IMR-90 (cell line): ENCODE results near the gene VMAC. TPM values are rescaled to one million over a fixed set of nuclear protein-coding genes. Genes with fewer than 3 reads are reported as not detected.
A peak's percentile ranks its signal among the peaks of the same experiment; 100 is the strongest.

ENCODE experiments used
- ATAC-seq: fragments of 200-7000 bp; cut with Tn5 transposase; 2 replicates; pipeline ENCODE4 v1.9.1; 2020; ENCODE audit warnings: low read depth, mild to moderate bottlenecking, moderate library complexity
- BruUV-seq: library from RNA; stranded (reverse); fragments of 400-500 nt; replicated peaks from 2 replicates; lab custom pipeline; 2021; lab: Mats Ljungman, UMichigan
- CTCF ChIA-PET: fragments of 300-600 bp; formaldehyde crosslinking; extraction: SDS; loops from one replicate; lab custom pipeline; 2021; ENCODE audit warnings: antibody characterized with exemption; lab: Yijun Ruan, JAX
- POLR2A ChIA-PET: fragments of 300-600 bp; sonication (Branson Sonifier 250); formaldehyde crosslinking; loops from one replicate; lab custom pipeline; 2022; ENCODE audit warnings: antibody characterized with exemption; ENCODE audit not compliant: unreplicated experiment; lab: Charles Lee
- DNase-seq: peaks from one replicate; pipeline ENCODE4 v3.0.0; 2013
- H2AFZ ChIP-seq: replicated peaks from 2 replicates; pipeline ENCODE3; 2013; ENCODE audit warnings: low read length, mild to moderate bottlenecking; ENCODE audit not compliant: poor library complexity
- H2AK5ac ChIP-seq: 2 replicates; pipeline ENCODE4 v1.6.1; 2013; ENCODE audit warnings: low read depth, low read length, inconsistent platforms
- H2AK9ac ChIP-seq: replicated peaks from 2 replicates; pipeline ENCODE3; 2013; ENCODE audit warnings: mild to moderate bottlenecking, low read depth, low read length, moderate library complexity; ENCODE audit not compliant: poor library complexity
- H2BK120ac ChIP-seq: 2 replicates; pipeline ENCODE4 v1.6.1; 2013; ENCODE audit warnings: low read depth, low read length, inconsistent platforms
- H2BK15ac ChIP-seq: 3 replicates; pipeline ENCODE4 v1.6.1; 2013; ENCODE audit warnings: low read depth, low read length, inconsistent platforms
- H2BK20ac ChIP-seq: 2 replicates; pipeline ENCODE4 v1.6.1; 2013; ENCODE audit warnings: low read depth, mild to moderate bottlenecking, inconsistent platforms, low read length, moderate library complexity
- H2BK5ac ChIP-seq: 2 replicates; pipeline ENCODE4 v1.6.1; 2013; ENCODE audit warnings: mild to moderate bottlenecking, low read depth, low read length, inconsistent platforms; ENCODE audit not compliant: poor library complexity, severe bottlenecking
- H3K14ac ChIP-seq: replicated peaks from 2 replicates; pipeline ENCODE4 v1.6.1; 2013; ENCODE audit warnings: low read depth, low read length, inconsistent platforms
- H3K18ac ChIP-seq: 2 replicates; pipeline ENCODE4 v1.6.1; 2013; ENCODE audit warnings: low read depth, low read length, control low read depth
- H3K23ac ChIP-seq: 2 replicates; pipeline ENCODE4 v1.6.1; 2013; ENCODE audit warnings: low read depth, low read length, inconsistent platforms
- H3K27ac ChIP-seq: 2 replicates; pipeline ENCODE4 v1.5.1; 2013; ENCODE audit warnings: mild to moderate bottlenecking, control low read depth, low read length; ENCODE audit not compliant: insufficient read depth
- H3K27me3 ChIP-seq: 2 replicates; pipeline ENCODE4 v1.6.1; 2013; ENCODE audit warnings: low read length; ENCODE audit not compliant: control insufficient read depth, insufficient read depth
- H3K36me3 ChIP-seq: 2 replicates; pipeline ENCODE4 v1.6.1; 2013; ENCODE audit warnings: low read length, mixed read lengths; ENCODE audit not compliant: control insufficient read depth, insufficient read depth
- H3K4ac ChIP-seq: 2 replicates; pipeline ENCODE4 v1.6.1; 2013; ENCODE audit warnings: low read depth, low read length, inconsistent platforms
- H3K4me1 ChIP-seq: 2 replicates; pipeline ENCODE4 v1.6.1; 2013; ENCODE audit warnings: low read length, mixed read lengths; ENCODE audit not compliant: control insufficient read depth, insufficient read depth
- H3K4me2 ChIP-seq: 2 replicates; pipeline ENCODE4 v1.6.1; 2013; ENCODE audit warnings: low read depth, mild to moderate bottlenecking, control low read depth, low read length, moderate library complexity
- H3K4me3 ChIP-seq: 2 replicates; pipeline ENCODE4 v1.5.1; 2013; ENCODE audit warnings: low read depth, mild to moderate bottlenecking, control low read depth, low read length, moderate library complexity; ENCODE audit not compliant: insufficient read depth
- H3K56ac ChIP-seq: 2 replicates; pipeline ENCODE4 v1.6.1; 2013; ENCODE audit warnings: low read length, inconsistent platforms; ENCODE audit not compliant: insufficient read depth; ENCODE audit errors: extremely low read depth
- H3K79me1 ChIP-seq, 2 experiments: 2 replicates each; pipeline ENCODE4 v1.6.1; 2013; ENCODE audit warnings: low read length in 2 of 2, inconsistent platforms in 1 of 2, low read depth in 1 of 2
- H3K9ac ChIP-seq: 2 replicates; pipeline ENCODE4 v1.6.1; 2013; ENCODE audit warnings: low read depth, low read length, control low read depth
- H3K9me1 ChIP-seq: 2 replicates; pipeline ENCODE4 v1.6.1; 2013; ENCODE audit warnings: low read length, inconsistent platforms; ENCODE audit not compliant: insufficient read depth
- H3K9me3 ChIP-seq: 2 replicates; pipeline ENCODE4 v1.6.1; 2013; ENCODE audit warnings: low read length; ENCODE audit not compliant: control insufficient read depth, insufficient read depth
- H4K20me1 ChIP-seq: 2 replicates; pipeline ENCODE4 v1.6.1; 2013; ENCODE audit warnings: low read length, inconsistent platforms; ENCODE audit not compliant: insufficient read depth
- H4K5ac ChIP-seq: 2 replicates; pipeline ENCODE4 v1.6.1; 2013; ENCODE audit warnings: mild to moderate bottlenecking, low read depth, low read length, control low read depth
- H4K8ac ChIP-seq, 2 experiments: 2 replicates each; pipeline ENCODE4 v1.6.1; 2013; ENCODE audit warnings: low read depth in 2 of 2, low read length in 2 of 2, control low read depth in 1 of 2, inconsistent platforms in 1 of 2
- H4K91ac ChIP-seq: 2 replicates; pipeline ENCODE4 v1.6.1; 2013; ENCODE audit warnings: low read depth, low read length, inconsistent platforms; ENCODE audit not compliant: insufficient read depth
- BHLHE40 ChIP-seq: fragments of 150-350 bp; IDR thresholded peaks from 2 replicates; pipeline ENCODE4 v1.6.1; 2016; ENCODE audit warnings: mild to moderate bottlenecking, low read depth, low read length
- CEBPB ChIP-seq: IDR thresholded peaks from 2 replicates; pipeline ENCODE4 v1.6.1; 2012; ENCODE audit warnings: low read depth, low read length, improper control_type of control experiment
- FOS ChIP-seq: fragments of 150-350 bp; IDR thresholded peaks from 2 replicates; pipeline ENCODE4 v1.6.1; 2016; ENCODE audit warnings: low read depth, low read length
- MAFK ChIP-seq: IDR thresholded peaks from 2 replicates; pipeline ENCODE4 v1.6.1; 2012; ENCODE audit warnings: low read depth, low read length, improper control_type of control experiment
- MAZ ChIP-seq: IDR thresholded peaks from 2 replicates; pipeline ENCODE4 v1.6.1; 2012; ENCODE audit warnings: low read depth, mild to moderate bottlenecking, low read length, improper control_type of control experiment, moderate library complexity, borderline replicate concordance
- MXI1 ChIP-seq: IDR thresholded peaks from 2 replicates; pipeline ENCODE4 v1.6.1; 2012; ENCODE audit warnings: low read depth, mild to moderate bottlenecking, low read length, moderate library complexity, borderline replicate concordance
- POLR2A ChIP-seq: IDR thresholded peaks from 2 replicates; pipeline ENCODE4 v1.6.1; 2012; ENCODE audit warnings: mild to moderate bottlenecking, low read depth, low read length
- RCOR1 ChIP-seq: IDR thresholded peaks from 2 replicates; pipeline ENCODE4 v1.6.1; 2012; ENCODE audit warnings: mild to moderate bottlenecking, low read length, improper control_type of control experiment; ENCODE audit not compliant: insufficient replicate concordance
- SMC3 ChIP-seq: fragments of 150-350 bp; IDR thresholded peaks from 2 replicates; pipeline ENCODE4 v1.6.1; 2016; ENCODE audit warnings: low read depth, mild to moderate bottlenecking, antibody characterized with exemption, low read length, moderate library complexity
- WGBS, 2 experiments: methylation state at CpG; one replicate each; pipeline versions ENCODE4 v1.1.5 to v1.1.7; 2013; ENCODE audit warnings: missing lambda C conversion rate in 2 of 2; ENCODE audit not compliant: insufficient read length in 1 of 2; ENCODE audit errors: extremely low coverage in 2 of 2; 5-methylcytosine and 5-hydroxymethylcytosine counted together
- dilution Hi-C: fragments of 300-500 bp; cut with HindIII; formaldehyde crosslinking; loops from one replicate; pipeline ENCODE4 v1.14.3; 2018; ENCODE audit warnings: low sequenced_read_pairs; ENCODE audit not compliant: unreplicated experiment
- in situ Hi-C: fragments of 300-500 bp; cut with MboI; formaldehyde crosslinking; loops from 3 replicates; pipeline ENCODE4 v1.14.3; 2019; ENCODE audit warnings: low sequenced_read_pairs, inconsistent platforms, mixed read lengths
- intact Hi-C: fragments of 100-400 bp; cut with micrococcal nuclease; formaldehyde crosslinking; loops from 2 replicates; pipeline ENCODE4 v1.10.0; 2022
- polyA plus RNA-seq, 3 experiments: library from polyadenylated mRNA; depleted of rRNA; stranded (reverse); fragments of >200 nt; gene quantifications; 2 replicates each; pipeline ENCODE4 v1.2.3, GENCODE V29; 2012; ENCODE audit warnings: low replicate concordance in 1 of 3
- total RNA-seq: library from RNA; depleted of rRNA; stranded (reverse); fragments of >200 nt; gene quantifications from 2 replicates; pipeline ENCODE4 v1.2.3, GENCODE V29; 2012
- TF ChIP-seq, protein P1 (sequence below): conservative IDR thresholded peaks from 2 replicates; pipeline ENCODE4 v1.5.1; 2012; ENCODE audit warnings: mild to moderate bottlenecking, low read depth, low read length, improper control_type of control experiment
- TF ChIP-seq, protein P2 (sequence below): fragments of 150-350 bp; IDR thresholded peaks from 2 replicates; pipeline ENCODE4 v1.6.1; 2017; ENCODE audit warnings: mild to moderate bottlenecking, antibody characterized with exemption, low read length, low read depth
- TF ChIP-seq, protein P3 (sequence below): fragments of 150-350 bp; IDR thresholded peaks from 2 replicates; pipeline ENCODE4 v1.6.1; 2016; ENCODE audit warnings: low read depth, mild to moderate bottlenecking, low read length, moderate library complexity, borderline replicate concordance

VMAC gene
- total and polyA plus RNA-seq, 2 of the 4 experiments (the other 2 are of a cell fraction): 1.4 to 3.1 TPM

DNA sequence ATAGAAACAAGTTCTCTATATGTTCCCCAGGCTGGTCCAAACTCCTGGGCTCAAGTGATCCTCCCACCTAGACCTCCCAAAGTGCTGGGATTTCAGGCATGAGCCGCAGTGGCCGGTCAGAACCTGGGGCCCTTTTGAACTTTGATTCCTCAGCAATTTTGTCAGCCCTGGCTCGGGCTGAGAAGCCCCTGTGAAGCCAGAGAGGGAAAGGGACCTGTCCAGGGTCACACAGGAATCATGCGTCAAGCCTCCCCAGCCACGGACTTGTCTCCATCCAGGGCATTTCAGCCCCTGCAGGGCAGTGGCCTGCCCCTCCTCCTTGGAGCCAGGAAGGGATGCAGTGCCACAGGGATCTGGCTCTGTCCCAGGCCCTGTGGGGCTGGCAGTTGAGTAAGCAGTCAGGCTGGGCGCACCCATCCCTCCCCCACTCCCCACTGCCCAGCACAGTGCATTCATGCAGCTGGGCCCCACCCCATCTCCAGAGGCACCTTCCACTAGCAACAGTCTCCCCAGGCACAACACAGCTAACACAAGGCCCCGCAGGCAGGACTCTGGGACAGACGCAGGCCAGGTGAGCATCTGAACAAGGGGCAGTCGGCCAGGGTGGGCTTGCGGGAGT is 9.2 kb downstream of the VMAC start, which contains the start of gene CAPS:
CAPS (plus strand) TSS at position 516 of the 619 bp plus-strand sequence. CDS start 153 bp downstream, outside the sequence.
- dilution Hi-C loops: no loop called here
- H3K4me2 ChIP-seq: no peak within 1 kb of the TSS
- ATAC-seq (peak; percentile 74), DNase-seq (peak; percentile 23)
- BruUV-seq: no TSS peak
- peak within 1 kb of the TSS; percentile 67 for H2AK5ac ChIP-seq
- no peak within 1 kb of the TSS for H3K27ac ChIP-seq
- peak within 1 kb of the TSS; percentile 17 for H2BK5ac ChIP-seq
- H3K4ac ChIP-seq: no peak within 1 kb of the TSS
- no peak within 1 kb of the TSS for H3K18ac ChIP-seq
- no peaks in the 10 kb centered on the region for H3K9me3 ChIP-seq
- TF ChIP-seq SMC3 (no peak), CEBPB (no peak; the same call in 1 of the 2 replicates), RCOR1 (no peak), MXI1 (no peak), FOS (no peak), MAFK (no peak), BHLHE40 (no peak), MAZ (no peak), POLR2A (no peak)
- TF ChIP-seq, protein P1, sequence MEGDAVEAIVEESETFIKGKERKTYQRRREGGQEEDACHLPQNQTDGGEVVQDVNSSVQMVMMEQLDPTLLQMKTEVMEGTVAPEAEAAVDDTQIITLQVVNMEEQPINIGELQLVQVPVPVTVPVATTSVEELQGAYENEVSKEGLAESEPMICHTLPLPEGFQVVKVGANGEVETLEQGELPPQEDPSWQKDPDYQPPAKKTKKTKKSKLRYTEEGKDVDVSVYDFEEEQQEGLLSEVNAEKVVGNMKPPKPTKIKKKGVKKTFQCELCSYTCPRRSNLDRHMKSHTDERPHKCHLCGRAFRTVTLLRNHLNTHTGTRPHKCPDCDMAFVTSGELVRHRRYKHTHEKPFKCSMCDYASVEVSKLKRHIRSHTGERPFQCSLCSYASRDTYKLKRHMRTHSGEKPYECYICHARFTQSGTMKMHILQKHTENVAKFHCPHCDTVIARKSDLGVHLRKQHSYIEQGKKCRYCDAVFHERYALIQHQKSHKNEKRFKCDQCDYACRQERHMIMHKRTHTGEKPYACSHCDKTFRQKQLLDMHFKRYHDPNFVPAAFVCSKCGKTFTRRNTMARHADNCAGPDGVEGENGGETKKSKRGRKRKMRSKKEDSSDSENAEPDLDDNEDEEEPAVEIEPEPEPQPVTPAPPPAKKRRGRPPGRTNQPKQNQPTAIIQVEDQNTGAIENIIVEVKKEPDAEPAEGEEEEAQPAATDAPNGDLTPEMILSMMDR: no peak
- TF ChIP-seq, protein P2, sequence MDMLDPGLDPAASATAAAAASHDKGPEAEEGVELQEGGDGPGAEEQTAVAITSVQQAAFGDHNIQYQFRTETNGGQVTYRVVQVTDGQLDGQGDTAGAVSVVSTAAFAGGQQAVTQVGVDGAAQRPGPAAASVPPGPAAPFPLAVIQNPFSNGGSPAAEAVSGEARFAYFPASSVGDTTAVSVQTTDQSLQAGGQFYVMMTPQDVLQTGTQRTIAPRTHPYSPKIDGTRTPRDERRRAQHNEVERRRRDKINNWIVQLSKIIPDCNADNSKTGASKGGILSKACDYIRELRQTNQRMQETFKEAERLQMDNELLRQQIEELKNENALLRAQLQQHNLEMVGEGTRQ: no peak
- TF ChIP-seq, protein P3, sequence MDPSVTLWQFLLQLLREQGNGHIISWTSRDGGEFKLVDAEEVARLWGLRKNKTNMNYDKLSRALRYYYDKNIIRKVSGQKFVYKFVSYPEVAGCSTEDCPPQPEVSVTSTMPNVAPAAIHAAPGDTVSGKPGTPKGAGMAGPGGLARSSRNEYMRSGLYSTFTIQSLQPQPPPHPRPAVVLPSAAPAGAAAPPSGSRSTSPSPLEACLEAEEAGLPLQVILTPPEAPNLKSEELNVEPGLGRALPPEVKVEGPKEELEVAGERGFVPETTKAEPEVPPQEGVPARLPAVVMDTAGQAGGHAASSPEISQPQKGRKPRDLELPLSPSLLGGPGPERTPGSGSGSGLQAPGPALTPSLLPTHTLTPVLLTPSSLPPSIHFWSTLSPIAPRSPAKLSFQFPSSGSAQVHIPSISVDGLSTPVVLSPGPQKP: no peak
- intact Hi-C loops: no loop called here
- no peak within 1 kb of the TSS for H3K9ac ChIP-seq
- peaks cover 51% of the 10 kb centered on the region; the same call in 1 of the 2 replicates for H3K36me3 ChIP-seq
- H4K91ac ChIP-seq: no peak within 1 kb of the TSS; the same call in 1 of the 2 replicates
- peak within 1 kb of the TSS; percentile 90 for H2AK9ac ChIP-seq
- H2BK20ac ChIP-seq: no peak within 1 kb of the TSS
- H3K9me1 ChIP-seq: no peaks in the 10 kb centered on the region
- in situ Hi-C loops: no loop called here
- no peak within 1 kb of the TSS for H3K56ac ChIP-seq
- H4K8ac ChIP-seq: peak within 1 kb of the TSS in 1 of 2 experiments; percentile 5; a peak in 1 of 4 replicates
- no peaks in the 10 kb centered on the region for H3K27me3 ChIP-seq
- WGBS, 2 experiments: 84% methylated on average over 6 of the region's 10 CpGs; no CpG with 5 or more reads in 1 of the 2 experiments
- POLR2A ChIA-PET: no interaction called here
- peaks cover 11% of the 10 kb centered on the region for H3K4me1 ChIP-seq
- peak within 1 kb of the TSS; percentile 33 for H2AFZ ChIP-seq
- 0 out of 4 replicates have a peak, but pooled peaks cover 0 to 4% of the 10 kb centered on the region in 2 experiments for H3K79me1 ChIP-seq
- H3K14ac ChIP-seq: peak within 1 kb of the TSS; percentile 59; the same call in 1 of the 2 replicates
- CTCF ChIA-PET: no interaction called here
- no peak within 1 kb of the TSS; the same call in 2 of the 3 replicates for H2BK15ac ChIP-seq
- no peak within 1 kb of the TSS for H2BK120ac ChIP-seq
- no peak within 1 kb of the TSS for H3K4me3 ChIP-seq
- H3K23ac ChIP-seq: no peak within 1 kb of the TSS
- peaks cover 4% of the 10 kb centered on the region; the same call in 1 of the 2 replicates for H4K20me1 ChIP-seq
- H4K5ac ChIP-seq: 0 out of 2 replicates have a peak within 1 kb of the TSS, but pooled peaks have one; percentile 15
